ENCODE results near the gene SCTR. TPM values are rescaled to one million over a fixed set of nuclear protein-coding genes. Genes with fewer than 3 reads are reported as not detected.

SCTR gene
- total RNA-seq, 2 donors from 2014 or later: not detected

DNA sequence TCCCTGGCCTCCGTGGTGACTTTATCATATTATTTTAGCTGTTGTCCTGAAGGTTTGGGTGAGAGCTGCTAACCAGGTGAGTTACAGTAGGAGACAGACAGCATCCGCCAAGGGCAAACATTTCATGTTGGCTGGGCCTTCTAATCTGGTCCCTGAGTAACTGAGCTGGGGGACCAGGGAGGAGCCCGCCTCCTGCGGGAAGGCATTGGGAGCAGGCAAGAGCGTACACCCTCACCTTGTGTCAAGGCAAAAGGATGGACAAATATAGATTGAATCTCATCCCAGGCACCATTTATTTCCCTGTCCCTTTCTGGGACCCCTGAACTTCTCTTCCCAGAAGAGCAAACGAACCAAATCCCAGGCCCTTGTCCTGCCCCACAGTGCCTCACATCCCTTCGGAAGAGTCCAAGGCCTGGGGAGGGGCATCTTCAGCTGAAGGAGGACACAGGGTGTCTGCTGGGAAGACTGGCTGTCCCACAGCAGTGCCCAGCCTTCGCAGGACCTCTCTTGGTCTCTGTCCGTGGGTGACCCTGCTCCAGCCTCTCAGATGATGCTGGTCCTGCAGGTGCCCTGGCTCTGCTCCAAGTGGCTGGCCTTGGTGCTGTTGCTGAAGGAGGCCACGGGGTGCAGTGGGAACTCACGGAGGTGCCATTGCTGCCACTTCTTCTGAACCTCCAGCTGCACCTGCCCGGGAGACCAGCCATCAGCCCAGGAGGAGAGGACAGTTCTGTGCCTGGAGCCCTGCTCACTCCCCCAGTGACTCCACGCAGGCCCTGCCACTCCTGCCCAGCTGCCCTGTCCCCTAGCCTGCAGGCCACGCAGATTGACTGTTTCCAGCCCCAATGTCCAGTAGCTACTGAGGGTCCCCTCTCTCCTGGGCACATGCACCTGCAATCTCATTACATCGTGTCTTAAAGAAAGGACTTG, 84.4 kb downstream of the SCTR start:
- no peak for ATAC-seq (ENCODE audit: insufficient number of reproducible peaks, low FRiP score, low read depth)
- TF ChIP-seq CTCF (IDR thresholded peaks at IDR 0.05): no peak
- H3K4me1 ChIP-seq (ENCODE audit: control insufficient read depth in 1 of 2, low read depth in 2 of 2): no peaks in the 10 kb centered on the region
- no peak overlapping the region for H3K4me3 ChIP-seq
- H3K27me3 ChIP-seq (replicated peaks; ENCODE audit: insufficient read depth): no peaks in the 10 kb centered on the region
- no peak for DNase-seq (ENCODE audit: low spot score)
- no peak overlapping the region for H3K27ac ChIP-seq
- H3K9me3 ChIP-seq: no peaks in the 10 kb centered on the region
- no peaks in the 10 kb centered on the region for H3K36me3 ChIP-seq

DNA sequence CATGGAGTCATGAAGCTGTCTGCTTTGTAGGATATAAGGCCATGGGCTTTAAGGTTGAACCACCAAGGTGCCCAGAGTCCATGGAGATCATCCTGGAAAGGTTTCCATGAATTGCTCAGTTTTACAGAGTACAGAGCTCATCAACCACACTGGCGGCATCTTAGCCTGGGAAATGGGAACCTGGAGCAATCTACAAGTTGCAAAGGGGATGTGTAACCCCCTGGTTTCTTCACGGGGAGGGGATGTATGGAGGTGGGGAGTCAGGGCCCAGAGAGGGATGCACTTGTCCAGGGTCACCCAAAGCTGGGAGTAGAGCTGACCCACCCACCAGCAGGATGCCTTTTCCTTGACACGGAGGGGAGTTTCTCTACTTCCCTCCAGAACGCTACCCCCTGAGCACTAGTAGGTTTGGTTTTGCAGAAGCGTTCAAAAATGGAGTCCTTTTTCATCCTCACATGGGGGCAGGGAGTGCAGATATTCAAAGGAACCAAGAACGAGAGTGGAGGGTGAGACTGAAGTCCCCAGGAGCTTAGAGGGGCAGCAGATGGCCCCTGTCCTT, 85.5 kb downstream of the SCTR start:
- Histone ChIP-seq H3K36me3 (no peaks in the 10 kb centered on the region), H3K9me3 (no peaks in the 10 kb centered on the region), H3K4me3 (no peak overlapping the region), H3K4me1 (ENCODE audit: control insufficient read depth in 1 of 2, low read depth in 2 of 2) (no peaks in the 10 kb centered on the region), H3K27ac (no peak overlapping the region), H3K27me3 (replicated peaks; ENCODE audit: insufficient read depth) (no peaks in the 10 kb centered on the region)
- ATAC-seq (ENCODE audit: insufficient number of reproducible peaks, low FRiP score, low read depth): no peak
- TF ChIP-seq CTCF (IDR thresholded peaks at IDR 0.05): no peak
- DNase-seq (ENCODE audit: low spot score): no peak

- no peak for DNase-seq (ENCODE audit: low spot score)
Measured at GRCh38 chr2:119438128-119438656, 86.1 kb downstream of the SCTR start.

GRCh38 chr2:119436993-119437772, 87.1 kb downstream of the SCTR start:
- no peak for TF ChIP-seq CTCF (IDR thresholded peaks at IDR 0.05)
- Histone ChIP-seq H3K9me3 (no peaks in the 10 kb centered on the region), H3K36me3 (no peaks in the 10 kb centered on the region), H3K4me3 (no peak overlapping the region), H3K27me3 (replicated peaks; ENCODE audit: insufficient read depth) (no peaks in the 10 kb centered on the region), H3K27ac (no peak overlapping the region), H3K4me1 (ENCODE audit: control insufficient read depth in 1 of 2, low read depth in 2 of 2) (peaks cover under 1 to 10% of the 10 kb centered on the region in 2 donors)
- DNase-seq (ENCODE audit: low spot score): no peak
- no peak for ATAC-seq (ENCODE audit: insufficient number of reproducible peaks, low FRiP score, low read depth)

More at GRCh38 chr2:119438128-119438656, 86.1 kb downstream of the SCTR start:
- Histone ChIP-seq H3K4me3 (no peak overlapping the region), H3K4me1 (ENCODE audit: control insufficient read depth in 1 of 2, low read depth in 2 of 2) (peaks cover 0 to under 1% of the 10 kb centered on the region in 2 donors), H3K36me3 (no peaks in the 10 kb centered on the region), H3K27ac (no peak overlapping the region), H3K9me3 (no peaks in the 10 kb centered on the region), H3K27me3 (replicated peaks; ENCODE audit: insufficient read depth) (no peaks in the 10 kb centered on the region)
- TF ChIP-seq CTCF (IDR thresholded peaks at IDR 0.05): no peak
- no peak for ATAC-seq (ENCODE audit: insufficient number of reproducible peaks, low FRiP score, low read depth)

- TF ChIP-seq CTCF (IDR thresholded peaks at IDR 0.05): no peak
- ATAC-seq (ENCODE audit: insufficient number of reproducible peaks, low FRiP score, low read depth) (no peak), DNase-seq (ENCODE audit: low spot score) (no peak)
- no peak overlapping the region for H3K4me3 ChIP-seq
- H3K27ac ChIP-seq: no peak overlapping the region
- no peaks in the 10 kb centered on the region for H3K36me3 ChIP-seq
- no peaks in the 10 kb centered on the region for H3K9me3 ChIP-seq
- peaks cover 3 to 20% of the 10 kb centered on the region in 2 donors for H3K4me1 ChIP-seq (ENCODE audit: control insufficient read depth in 1 of 2, low read depth in 2 of 2)
- no peaks in the 10 kb centered on the region for H3K27me3 ChIP-seq (replicated peaks; ENCODE audit: insufficient read depth)
Measured at GRCh38 chr2:119435953-119436297, 88.4 kb downstream of the SCTR start.

Data from thoracic aorta (tissue), 2 donors.